Erythroblast (primary cell): Measurements from ENCODE around the gene KLF13.

Experiments
- GATA1 ChIP-seq: IDR thresholded peaks from 2 replicates; pipeline ENCODE4 v1.6.1; 2011; ENCODE audit warnings: low read depth, mild to moderate bottlenecking, control low read depth, low read length, moderate library complexity
- POLR2A ChIP-seq: IDR thresholded peaks from 2 replicates; pipeline ENCODE4 v1.6.1; 2011; ENCODE audit warnings: mild to moderate bottlenecking, low read length

DNA sequence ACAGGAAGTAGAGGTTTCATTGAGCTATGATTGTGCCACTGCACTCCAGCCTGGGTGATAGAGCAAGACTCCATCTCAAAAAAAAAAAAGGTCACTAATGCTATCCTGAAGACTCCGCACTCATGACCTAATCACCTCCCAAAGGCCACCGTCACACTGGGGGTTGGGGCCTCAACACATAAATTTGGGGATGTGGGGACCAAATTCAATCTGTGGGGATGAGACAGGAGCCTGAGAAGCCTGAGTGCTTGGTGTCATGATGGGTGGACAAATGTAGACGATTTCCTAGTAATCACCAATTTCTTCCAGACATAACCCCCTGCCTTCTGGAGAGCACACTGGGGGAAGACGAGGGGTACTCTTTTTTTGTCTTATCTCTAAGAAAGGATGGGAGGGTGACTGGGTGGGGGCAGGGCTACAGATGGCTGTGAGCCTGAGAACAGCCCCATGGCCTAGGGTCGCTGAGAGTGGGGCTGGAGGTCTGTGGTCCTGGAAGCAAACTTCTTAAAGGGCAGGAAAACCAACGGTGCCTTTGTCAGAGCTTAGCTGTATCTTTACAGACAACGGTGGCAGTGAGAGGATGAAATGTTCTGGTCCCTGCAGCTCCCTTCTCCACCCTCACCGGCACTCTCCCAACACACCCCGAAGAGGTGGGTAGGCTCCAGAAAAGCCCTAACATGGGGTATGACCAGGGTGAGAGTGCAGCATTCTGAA lies 16.6 kb upstream of the KLF13 start:
- TF ChIP-seq POLR2A (no peak), GATA1 (no peak)
